Body of pancreas (tissue), 4 donors: Measurements from ENCODE around the gene IPPK.

Source experiments
- CTCF ChIP-seq, 7 experiments: fragments of 450-650 bp in 4 of 7; fragments of 200-600 bp in 3 of 7; sonication (generic) in 3 of 7; IDR thresholded peaks; one replicate each; pipeline ENCODE4 v1.5.1; 2016 to 2019; ENCODE audit warnings: antibody characterized with exemption in 7 of 7
- POLR2A ChIP-seq, 3 donors: fragments of 450-650 bp; IDR thresholded peaks; one replicate each; pipeline ENCODE4 v1.6.1; 2016; ENCODE audit warnings: antibody characterized with exemption in 3 of 3, mild to moderate bottlenecking in 2 of 3

- TF ChIP-seq CTCF (IDR thresholded peaks at IDR 0.05) = no peak
- no peak for TF ChIP-seq POLR2A (IDR thresholded peaks at IDR 0.05)
Observed at GRCh38 chr9:92661743-92662142, 8.2 kb downstream of the IPPK start.
